CD4-positive, alpha-beta T cell treated with Interleukin-4 for 4 hours (primary cell): ENCODE measurements around the gene DSTN.

Experiments
- DNase-seq: peaks from one replicate; pipeline ENCODE4 v3.0.0-alpha.2; 2020

The DSTN gene

GRCh38 chr20:17613328-17614175, 43.7 kb downstream of the DSTN start:
- no peak for DNase-seq

GRCh38 chr20:17614176-17614811, 44.4 kb downstream of the DSTN start:
- DNase-seq = no peak

GRCh38 chr20:17614812-17615644, 45.2 kb downstream of the DSTN start:
- DNase-seq = no peak

GRCh38 chr20:17615645-17616479, 46.0 kb downstream of the DSTN start:
- no peak for DNase-seq

- no peak for DNase-seq
Measured at GRCh38 chr20:17616480-17617211, 46.8 kb downstream of the DSTN start.

- peak; percentile 13 for DNase-seq
Measured at GRCh38 chr20:17617212-17617867, 47.5 kb downstream of the DSTN start.

GRCh38 chr20:17617868-17618672, 48.2 kb downstream of the DSTN start:
- no peak for DNase-seq

GRCh38 chr20:17618673-17619013, 48.8 kb downstream of the DSTN start:
- DNase-seq = no peak

- no peak for DNase-seq
Measured at GRCh38 chr20:17619351-17620093, 49.6 kb downstream of the DSTN start.

- no peak for DNase-seq
Measured at GRCh38 chr20:17620371-17621228, 50.7 kb downstream of the DSTN start.

- DNase-seq = no peak
Measured at GRCh38 chr20:17621229-17621968, 51.5 kb downstream of the DSTN start.

- no peak for DNase-seq
Measured at GRCh38 chr20:17622086-17622850, 52.4 kb downstream of the DSTN start.

GRCh38 chr20:17622851-17623508, 53.1 kb downstream of the DSTN start:
- DNase-seq = no peak

- DNase-seq = no peak
Measured at GRCh38 chr20:17624070-17624469, 54.2 kb downstream of the DSTN start.

- no peak for DNase-seq
Measured at GRCh38 chr20:17624551-17625245, 54.8 kb downstream of the DSTN start.
